Endothelial cell of umbilical vein (primary cell): ENCODE measurements around the gene SLC30A1. TPM values are rescaled to one million over a fixed set of nuclear protein-coding genes. Genes with fewer than 3 reads are reported as not detected.

ENCODE experiments used
- BruUV-seq: library from RNA; stranded (reverse); fragments of 400-500 nt; replicated peaks from 2 replicates; lab custom pipeline; 2021; lab: Mats Ljungman, UMichigan
- CTCF ChIA-PET: fragments of 300-600, 350-600 bp; sonication (Branson Sonifier 250); formaldehyde crosslinking; loops from one replicate; lab custom pipeline; 2021; ENCODE audit warnings: antibody characterized with exemption, inconsistent platforms; lab: Charles Lee
- POLR2A ChIA-PET: fragments of 300-600, 350-600 bp; sonication (Branson Sonifier 250); formaldehyde crosslinking; loops from one replicate; lab custom pipeline; 2021; ENCODE audit warnings: antibody characterized with exemption, inconsistent platforms; lab: Charles Lee
- DNase-seq: peaks from one replicate; pipeline ENCODE4 v3.0.0-alpha.2; 2011; ENCODE audit warnings: low read depth, low spot score
- FAIRE-seq: peaks from 2 replicates; lab custom pipeline; 2011; peaks lifted over from hg19 to GRCh38; lab: Jason Lieb, UNC
- H2AFZ ChIP-seq: 2 replicates; pipeline ENCODE4 v1.6.0; 2012; ENCODE audit warnings: low read depth, low read length, control low read depth, inconsistent platforms
- H3K27ac ChIP-seq: 2 replicates; pipeline ENCODE4 v1.5.1; 2011; ENCODE audit warnings: low read depth, mild to moderate bottlenecking, control low read depth, low read length, moderate library complexity; ENCODE audit not compliant: insufficient read depth
- H3K27me3 ChIP-seq, 2 experiments: 2 replicates each; pipeline versions ENCODE4 v1.6.0 to v1.6.1; 2011; ENCODE audit warnings: low read length in 2 of 2, mixed read lengths in 1 of 2; ENCODE audit not compliant: control insufficient read depth in 2 of 2, insufficient read depth in 2 of 2
- H3K36me3 ChIP-seq, 2 experiments: 2 replicates in 1 of 2; 3 replicates in 1 of 2; pipeline ENCODE4 v1.5.1; 2011; ENCODE audit warnings: low read length in 2 of 2, mild to moderate bottlenecking in 1 of 2, moderate library complexity in 1 of 2; ENCODE audit not compliant: control insufficient read depth in 2 of 2, insufficient read depth in 2 of 2; ENCODE audit errors: extremely low read depth in 1 of 2
- H3K4me1 ChIP-seq: 3 replicates; pipeline ENCODE4 v1.5.1; 2011; ENCODE audit warnings: mild to moderate bottlenecking, low read length; ENCODE audit not compliant: control insufficient read depth, insufficient read depth; ENCODE audit errors: extremely low read depth
- H3K4me2 ChIP-seq: 2 replicates; pipeline ENCODE4 v1.6.1; 2011; ENCODE audit warnings: low read length, control low read depth, mixed read lengths; ENCODE audit not compliant: insufficient read depth
- H3K4me3 ChIP-seq, 3 experiments: fragments of 200-600 bp in 1 of 3; sonication (generic), shearing (Covaris generic) in 1 of 3; replicated peaks in 1 of 3; 2 replicates each; pipeline ENCODE4 v1.5.1; 2011 to 2016; ENCODE audit warnings: control low read depth in 3 of 3, low read length in 3 of 3, mild to moderate bottlenecking in 2 of 3, inconsistent platforms in 1 of 3, low read depth in 1 of 3, moderate library complexity in 1 of 3; ENCODE audit not compliant: insufficient read depth in 1 of 3
- H3K79me2 ChIP-seq: 2 replicates; pipeline ENCODE4 v1.6.0; 2012; ENCODE audit warnings: low read length, inconsistent platforms; ENCODE audit not compliant: control insufficient read depth, insufficient read depth
- H3K9ac ChIP-seq: replicated peaks from 2 replicates; pipeline ENCODE3; 2011; ENCODE audit warnings: low read length, control low read depth; ENCODE audit not compliant: insufficient read depth; ENCODE audit errors: extremely low read depth
- H3K9me1 ChIP-seq: replicated peaks from 3 replicates; pipeline ENCODE4 v1.6.0; 2011; ENCODE audit warnings: mild to moderate bottlenecking, low read length; ENCODE audit not compliant: control insufficient read depth, insufficient read depth; ENCODE audit errors: extremely low read depth
- H3K9me3 ChIP-seq: replicated peaks from 2 replicates; pipeline ENCODE4 v1.5.1; 2012; ENCODE audit warnings: low read length, inconsistent platforms; ENCODE audit not compliant: control insufficient read depth, insufficient read depth
- H4K20me1 ChIP-seq: replicated peaks from 2 replicates; pipeline ENCODE3; 2011; ENCODE audit warnings: mild to moderate bottlenecking, low read length; ENCODE audit not compliant: control insufficient read depth, insufficient read depth; ENCODE audit errors: extremely low read depth
- EZH2 ChIP-seq: IDR thresholded peaks from 2 replicates; pipeline ENCODE4 v1.6.1; 2012; ENCODE audit warnings: borderline replicate concordance, low read depth, mild to moderate bottlenecking, moderate library complexity, low read length, inconsistent platforms; ENCODE audit not compliant: severe bottlenecking
- FOS ChIP-seq: IDR thresholded peaks from 2 replicates; pipeline ENCODE4 v1.6.1; 2011; ENCODE audit warnings: mild to moderate bottlenecking, low read length, moderate library complexity, borderline replicate concordance; ENCODE audit not compliant: insufficient read depth
- GATA2 ChIP-seq: IDR thresholded peaks from 2 replicates; pipeline ENCODE4 v1.7.0; 2011; ENCODE audit warnings: low read depth, mild to moderate bottlenecking, moderate library complexity, mixed read lengths, low read length; ENCODE audit not compliant: insufficient read length, insufficient read depth
- JUN ChIP-seq: IDR thresholded peaks from 2 replicates; pipeline ENCODE4 v1.6.1; 2011; ENCODE audit warnings: borderline replicate concordance, low read depth; ENCODE audit not compliant: insufficient read length, insufficient read depth
- MYC ChIP-seq: IDR thresholded peaks from one replicate; pipeline ENCODE4 v1.6.1; 2011; ENCODE audit warnings: mild to moderate bottlenecking, low read depth, low read length
- dilution Hi-C: fragments of 300-500 bp; cut with MboI; formaldehyde crosslinking; loops from one replicate; pipeline ENCODE4 v1.15.0; 2019; ENCODE audit warnings: low sequenced_read_pairs; ENCODE audit not compliant: extremely low pct_ligation_motif_present
- intact Hi-C: fragments of 100-400 bp; cut with micrococcal nuclease; formaldehyde crosslinking; loops from one replicate; pipeline ENCODE4 v1.10.0; 2022
- polyA plus RNA-seq, 4 experiments: library from polyadenylated mRNA; depleted of rRNA in 3 of 4; stranded (reverse) in 3 of 4; unstranded in 1 of 4; fragments of >200 nt; gene quantifications; 2 replicates each; pipeline versions ENCODE4 v1.2.1 to v1.2.3, GENCODE V29; 2011 to 2012; ENCODE audit warnings: missing spikeins in 1 of 4
- total RNA-seq: library from RNA; stranded (reverse); gene quantifications from 2 replicates; pipeline ENCODE4 v1.2.3, GENCODE V29; 2021
- TF ChIP-seq, protein P1 (sequence below): IDR thresholded peaks from 2 replicates; pipeline ENCODE4 v1.6.1; 2011; ENCODE audit not compliant: insufficient read depth, insufficient read length

The SLC30A1 gene
- total and polyA plus RNA-seq, 2 donors (not counting 3 experiments of a cell fraction or from before 2014, with no cell fraction given): 5.5 to 21.5 TPM

DNA sequence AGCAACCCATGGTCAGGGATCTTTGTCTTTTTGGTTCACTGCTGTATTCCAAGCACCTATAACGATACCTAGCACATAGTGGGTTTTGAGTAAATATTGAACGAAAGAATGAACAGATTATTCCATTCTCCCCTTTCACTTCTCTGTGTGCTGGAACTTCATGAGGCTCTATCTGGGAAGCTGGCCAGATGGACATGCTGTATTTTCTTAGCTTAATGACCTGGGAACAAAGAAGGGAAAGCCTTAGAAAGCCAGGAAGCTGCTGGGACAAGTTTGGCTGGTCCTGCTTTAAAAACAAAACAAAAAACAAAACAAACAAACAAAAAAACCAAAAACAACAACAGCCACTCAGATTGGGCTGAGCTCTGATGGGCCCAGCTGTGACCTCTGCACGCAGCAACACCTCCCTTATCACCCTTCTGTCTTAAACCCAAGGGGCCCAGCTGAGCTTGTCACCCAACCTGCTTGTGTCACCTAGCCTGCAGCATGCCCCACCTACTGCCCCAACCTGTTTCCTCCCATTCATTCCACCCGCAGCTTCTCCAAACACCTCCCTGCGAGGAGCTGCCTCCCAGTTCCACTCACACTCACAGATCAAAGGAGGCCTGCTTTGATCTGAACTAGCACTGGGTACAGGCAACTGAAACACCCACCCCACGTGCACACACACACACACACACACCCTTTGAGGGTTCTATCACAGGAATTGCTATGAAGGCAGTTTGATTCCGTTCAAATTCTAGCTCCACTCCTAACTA, 37.1 kb downstream of the SLC30A1 start:
- Histone ChIP-seq H3K4me1 (peaks cover 14% of the 10 kb centered on the region), H3K9me3 (no peaks in the 10 kb centered on the region), H3K27me3 (no peaks in the 10 kb centered on the region), H3K4me2 (no peak overlapping the region), H2AFZ (peak overlapping the region; percentile 50), H3K79me2 (no peaks in the 10 kb centered on the region), H3K9ac (no peak overlapping the region), H4K20me1 (no peaks in the 10 kb centered on the region), H3K9me1 (no peaks in the 10 kb centered on the region), H3K4me3 (no peak overlapping the region), H3K36me3 (no peaks in the 10 kb centered on the region), H3K27ac (no peak overlapping the region)
- TF ChIP-seq MYC (no peak), GATA2 (no peak), FOS (no peak), JUN (no peak), EZH2 (no peak)
- TF ChIP-seq, protein P1, sequence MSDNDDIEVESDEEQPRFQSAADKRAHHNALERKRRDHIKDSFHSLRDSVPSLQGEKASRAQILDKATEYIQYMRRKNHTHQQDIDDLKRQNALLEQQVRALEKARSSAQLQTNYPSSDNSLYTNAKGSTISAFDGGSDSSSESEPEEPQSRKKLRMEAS: no peak
- POLR2A ChIA-PET: interaction anchor here (1.6 kb wide), 1 partner anchor 14 kb away, joined by 4 read pairs; no protein-coding TSS in a partner anchor
- FAIRE-seq (peak; percentile 73), DNase-seq (peak; percentile 84)
- intact Hi-C loops: no loop called here
- dilution Hi-C loops: no loop called here
- CTCF ChIA-PET: interaction anchor here (0.7 to 3.3 kb wide), 9 partner anchors 9 to 113 kb away, joined by 3 to 13 read pairs (median 5); no protein-coding TSS in a partner anchor
- BruUV-seq: no TSS peak
